ENCODE data around the gene TK2.
A peak's percentile ranks its signal among the peaks of the same experiment; 100 is the strongest.

TK2 gene

DNA sequence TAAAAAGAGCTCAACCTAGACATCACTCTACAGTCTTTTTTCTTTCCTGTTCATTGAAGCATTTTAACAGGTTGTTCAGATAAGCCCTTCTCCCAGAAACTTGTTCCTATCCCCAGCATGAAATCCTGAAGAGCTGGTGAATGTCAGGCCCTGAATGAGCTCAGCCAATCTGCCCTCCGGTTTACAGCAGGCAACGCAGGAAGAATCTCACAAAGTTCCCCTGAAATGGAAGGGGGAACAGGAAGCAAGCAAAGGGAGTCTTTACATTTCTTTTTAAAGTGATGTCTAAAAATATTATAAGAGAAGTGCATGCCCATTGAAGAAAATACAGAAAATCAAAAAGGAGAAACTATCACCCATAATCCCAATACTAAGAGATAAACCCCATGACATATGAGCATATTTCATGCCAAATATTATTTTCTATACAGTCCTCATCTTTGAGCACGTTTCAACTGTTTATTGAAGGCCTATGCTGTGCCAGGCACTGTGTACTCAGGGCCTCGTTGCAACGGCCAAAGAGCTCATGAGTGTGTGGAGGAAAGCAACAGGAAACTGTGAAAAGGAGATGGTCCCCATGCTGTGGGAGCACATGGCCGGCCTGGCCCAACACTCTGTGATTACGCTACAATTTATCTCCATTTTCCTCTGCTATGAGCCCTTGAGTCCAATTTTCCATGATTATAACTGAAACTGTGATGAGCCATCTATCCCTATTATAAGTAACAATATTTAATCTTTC, 5.7 kb downstream of the TK2 start:
- no peak for DNase-seq (ENCODE audit: low read depth)

DNA sequence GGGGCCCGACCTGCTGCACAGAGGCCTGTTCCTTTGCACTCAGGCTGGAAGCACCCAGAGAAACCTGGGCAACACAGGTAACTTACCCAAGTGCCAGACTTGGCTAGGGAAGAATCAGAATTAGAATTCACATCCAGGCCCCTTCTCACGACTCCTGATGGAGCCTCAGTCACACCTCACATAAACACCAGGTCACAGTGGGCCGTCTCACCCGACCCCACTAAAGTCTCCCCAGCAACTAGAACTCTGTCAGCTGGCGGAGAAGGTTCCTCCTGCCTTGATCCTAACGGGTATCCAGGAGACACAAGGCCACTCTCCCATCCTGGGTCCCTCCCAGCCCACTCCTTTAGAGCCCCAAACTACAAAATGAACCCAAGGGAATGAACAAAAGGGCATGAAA, 6.4 kb downstream of the TK2 start:
- no peak for DNase-seq (ENCODE audit: low read depth)

DNA sequence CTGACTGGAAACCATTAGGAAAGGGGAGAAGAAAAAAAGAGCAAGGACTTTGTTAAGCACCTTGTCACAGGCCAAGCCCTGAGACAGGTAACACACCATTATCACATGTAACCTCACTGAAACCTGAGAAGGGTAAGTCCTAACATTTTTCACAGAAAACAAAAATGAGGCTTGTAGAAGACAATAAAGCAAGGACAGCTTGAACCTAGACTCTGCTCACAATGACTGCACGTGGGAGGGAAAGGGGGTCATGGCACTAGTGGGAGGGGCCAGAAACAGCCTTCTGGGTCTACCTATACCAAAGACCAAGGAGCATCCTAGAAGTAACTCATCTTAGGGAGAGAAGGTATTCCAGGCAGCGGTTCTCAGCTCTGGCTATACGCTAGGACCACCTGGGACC, 7.5 kb downstream of the TK2 start:
- DNase-seq (ENCODE audit: low read depth) = no peak

DNA sequence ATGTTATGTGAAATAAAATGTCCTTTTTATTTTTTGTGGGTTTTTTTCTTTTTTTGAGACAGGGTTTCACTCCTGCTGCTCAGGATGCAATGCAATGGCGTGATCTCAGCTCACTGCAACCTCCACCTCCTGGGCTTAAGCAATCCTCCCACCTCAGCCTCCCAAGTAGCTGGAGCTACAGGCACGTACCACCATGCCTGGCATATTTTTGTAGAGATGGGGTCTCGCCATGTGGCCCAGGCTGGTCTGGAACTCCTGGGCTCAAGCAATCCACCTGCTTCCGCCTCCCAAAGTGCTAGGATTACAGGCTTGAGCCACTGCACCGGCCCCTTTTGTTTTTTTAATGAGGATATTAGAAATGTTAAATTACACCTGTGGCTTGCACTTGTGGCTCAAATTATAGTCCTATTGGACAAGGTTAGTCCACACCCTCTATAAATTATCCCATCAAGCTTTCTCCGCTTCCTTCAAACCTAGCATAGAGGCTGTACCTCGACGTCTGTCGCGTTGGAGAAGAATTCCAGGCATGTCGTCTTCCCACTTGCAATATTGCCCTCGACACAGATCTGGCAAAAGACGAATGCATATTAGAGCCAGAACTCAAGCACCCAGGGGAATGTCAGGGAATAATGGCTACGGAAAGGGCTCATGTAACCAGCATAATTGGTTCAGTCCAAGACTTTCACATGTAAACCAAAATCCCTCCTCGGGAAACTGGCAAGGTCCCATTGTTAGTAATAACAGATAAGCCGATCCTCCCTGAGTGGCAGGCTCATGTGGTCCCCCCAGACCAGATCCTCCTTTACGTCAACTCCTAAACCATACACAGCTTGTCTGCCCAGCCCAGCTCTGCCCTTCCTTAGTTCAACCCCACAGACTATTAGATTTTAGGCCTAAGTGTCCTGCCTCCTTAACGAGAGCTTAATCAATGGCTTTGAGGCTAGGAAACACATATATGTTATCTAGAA, 8.2 kb downstream of the TK2 start:
- DNase-seq (ENCODE audit: low read depth) = no peak

DNA sequence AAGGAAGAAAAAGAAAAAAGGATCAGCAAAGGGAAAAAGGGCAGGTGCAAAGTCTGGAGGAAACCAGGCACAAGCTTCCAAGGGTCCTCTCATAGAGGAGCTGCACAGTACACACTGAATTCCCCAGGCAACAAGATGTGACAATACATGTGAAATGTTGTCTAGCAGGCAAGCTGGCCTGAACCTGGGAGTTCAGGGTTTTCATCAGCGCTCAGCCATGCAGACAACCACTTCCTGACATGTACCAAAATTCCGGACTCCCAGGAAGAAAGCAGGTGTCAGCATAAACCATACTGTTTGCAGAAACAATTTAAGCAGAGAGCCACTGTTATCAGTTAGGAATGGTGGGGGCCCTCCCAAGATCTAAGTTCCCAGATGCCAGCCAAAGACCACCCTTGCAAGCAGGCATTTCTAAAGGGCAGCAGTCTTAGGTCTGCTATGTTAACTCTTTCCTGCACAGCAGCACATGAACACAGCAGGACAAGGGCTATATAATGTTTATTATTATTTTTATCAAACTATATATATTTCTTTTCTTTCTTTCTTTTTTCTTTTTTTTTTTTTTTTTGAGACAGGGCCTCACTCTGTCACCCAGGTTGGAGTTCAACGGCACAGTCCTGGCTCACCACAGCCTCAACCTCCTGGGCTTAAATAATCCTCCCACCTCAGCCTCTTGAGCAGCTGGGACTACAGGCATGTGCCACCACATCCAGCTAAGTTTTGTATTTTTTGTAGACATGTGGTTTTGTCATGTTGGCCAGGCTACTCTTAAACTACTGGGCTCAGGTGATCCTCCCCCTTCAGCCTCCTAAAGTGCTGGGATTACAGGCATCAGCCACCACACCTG, 10.1 kb downstream of the TK2 start:
- no peak for DNase-seq (ENCODE audit: low read depth)

- DNase-seq (ENCODE audit: low read depth) = no peak
Measured at GRCh38 chr16:66538910-66539309, 11.0 kb downstream of the TK2 start.

DNA sequence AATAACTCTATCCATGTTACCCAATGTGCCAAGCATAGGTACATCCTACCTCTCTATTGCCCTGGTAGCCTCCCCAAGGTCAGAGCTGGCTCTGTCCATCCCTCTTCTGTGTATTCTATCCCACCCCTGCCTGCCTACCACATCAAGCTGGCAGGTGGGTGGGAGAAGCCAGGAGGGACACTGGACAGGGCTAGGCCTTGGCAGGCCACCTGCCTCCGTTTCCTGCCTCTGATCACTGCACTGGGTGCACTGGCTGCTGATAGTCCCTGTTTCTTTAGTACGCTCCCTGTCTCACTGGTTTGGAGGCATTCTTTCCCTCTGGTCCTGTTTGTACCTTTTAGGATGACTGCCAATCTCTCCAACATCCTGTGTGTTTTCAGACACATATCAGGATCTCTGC, 12.7 kb downstream of the TK2 start:
- DNase-seq (ENCODE audit: low read depth) = no peak

DNA sequence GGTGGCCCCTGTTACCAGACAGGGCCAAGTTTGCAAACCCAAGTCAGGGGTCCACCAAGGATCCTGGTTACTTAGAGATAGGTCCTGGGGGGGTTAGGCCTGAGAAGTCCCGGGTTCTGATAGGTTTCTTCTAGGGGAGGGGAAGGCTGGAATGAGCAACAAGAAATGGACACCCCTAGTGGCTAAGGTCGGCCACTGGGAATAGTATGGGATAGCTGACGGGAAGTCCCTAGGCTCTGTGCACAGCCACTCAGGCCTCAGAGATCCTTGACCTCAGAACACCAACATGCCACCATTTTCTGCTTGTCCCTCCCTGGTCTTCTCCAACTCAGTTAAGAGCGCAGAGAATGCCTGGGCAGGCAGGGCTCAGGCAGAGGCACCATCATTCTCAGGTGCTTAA, 13.4 kb downstream of the TK2 start:
- DNase-seq (ENCODE audit: low read depth) = no peak

DNA sequence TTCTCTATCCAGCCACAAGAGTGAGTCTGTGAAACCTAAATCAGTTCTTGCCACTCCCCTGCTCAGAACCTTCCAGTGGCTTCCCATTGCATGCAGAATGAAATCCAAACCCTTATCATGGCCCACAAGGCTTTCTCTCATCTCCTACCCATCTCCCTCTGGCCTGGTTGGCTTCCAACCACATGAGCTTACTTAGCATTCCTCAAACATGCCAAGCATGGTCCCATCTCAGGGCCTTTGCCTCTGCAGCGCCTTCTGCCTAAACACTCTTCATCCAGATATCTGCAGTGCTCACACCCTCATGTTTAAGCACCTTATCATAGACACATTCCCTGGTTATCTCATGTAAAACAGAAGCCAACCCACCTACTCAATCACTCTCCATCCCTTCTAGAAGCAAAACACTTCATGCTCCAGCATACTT, 15.5 kb downstream of the TK2 start:
- no peak for DNase-seq (ENCODE audit: low read depth)

GRCh38 chr16:66529475-66529874, 20.4 kb downstream of the TK2 start:
- DNase-seq (ENCODE audit: low read depth) = no peak

DNA sequence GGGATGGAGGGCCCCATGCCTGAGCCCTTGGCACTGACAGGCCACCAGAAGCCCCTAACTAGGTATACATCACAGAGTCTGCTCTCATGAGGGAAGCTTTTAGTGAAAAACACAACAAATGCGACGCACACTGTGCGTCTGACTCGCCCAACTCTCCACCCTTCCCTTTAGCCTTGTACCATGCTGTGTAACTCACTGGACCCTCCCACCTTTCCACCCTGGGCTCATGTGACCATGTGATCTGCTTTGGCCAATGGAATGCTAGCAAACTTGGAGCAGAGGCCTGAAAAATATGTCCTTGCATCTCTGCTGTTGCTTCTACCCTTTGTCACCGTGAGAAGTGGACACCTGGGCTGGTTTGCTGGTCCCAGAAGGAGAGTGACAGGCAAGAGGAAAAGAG, 21.6 kb downstream of the TK2 start:
- DNase-seq (ENCODE audit: low read depth) = no peak

GRCh38 chr16:66525396-66526180, 24.3 kb downstream of the TK2 start:
- DNase-seq (ENCODE audit: low read depth) = no peak

DNA sequence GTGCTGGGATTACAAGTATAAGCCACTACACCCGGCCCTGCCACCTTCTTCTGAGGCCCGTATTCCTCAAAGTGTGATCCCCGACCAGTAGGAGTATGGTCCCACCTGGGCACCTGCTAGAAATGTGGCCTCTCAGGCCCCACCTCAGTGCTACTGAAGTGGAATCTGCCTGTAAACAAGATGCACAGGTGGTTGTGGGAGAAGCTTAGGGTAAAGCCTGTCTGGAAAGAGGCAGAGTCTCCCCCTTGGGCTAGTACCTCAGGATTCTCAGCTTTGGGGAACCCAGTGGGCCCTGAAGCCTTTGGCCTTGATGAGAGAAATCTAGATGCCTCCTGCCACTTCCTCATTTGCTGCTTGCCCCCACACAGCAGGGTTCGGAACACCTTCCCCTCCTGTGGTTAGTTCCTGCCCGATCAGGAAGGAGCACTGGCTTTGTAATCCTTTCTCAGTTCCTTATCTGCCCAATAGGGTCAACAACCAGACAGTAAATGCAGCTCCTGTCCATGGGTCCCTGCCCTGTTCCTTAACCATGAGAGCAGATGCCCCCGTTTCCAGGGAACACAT, 25.2 kb downstream of the TK2 start:
- no peak for DNase-seq (ENCODE audit: low read depth)

GRCh38 chr16:66523861-66524354, 26.0 kb downstream of the TK2 start:
- no peak for DNase-seq (ENCODE audit: low read depth)

GRCh38 chr16:66522816-66523590, 26.9 kb downstream of the TK2 start:
- DNase-seq (ENCODE audit: low read depth) = no peak

GRCh38 chr16:66521951-66522771, 27.8 kb downstream of the TK2 start:
- DNase-seq (ENCODE audit: low read depth) = peak; percentile 93

DNA sequence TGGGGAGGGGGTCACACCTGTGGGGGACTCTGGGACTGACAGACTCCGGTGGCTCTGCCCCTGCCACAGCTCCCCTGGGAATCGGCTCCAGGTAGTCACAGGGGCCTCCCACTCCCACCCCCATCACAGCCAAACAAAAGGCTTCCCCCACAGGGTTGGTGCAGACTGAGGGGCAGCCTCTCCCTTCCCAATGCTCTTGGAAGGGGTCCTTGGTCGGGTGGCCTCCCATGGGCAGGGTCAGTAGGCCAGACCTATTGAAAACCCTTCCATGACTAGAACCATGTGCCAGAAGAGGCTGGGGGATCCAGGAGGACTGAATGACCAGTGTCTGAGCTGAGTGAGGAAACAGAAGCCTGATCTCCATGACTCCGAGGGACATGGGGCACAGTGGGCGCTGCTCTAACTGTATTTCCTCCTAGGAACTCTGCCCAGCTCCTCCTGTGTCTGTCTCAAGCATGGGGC, 28.6 kb downstream of the TK2 start:
- DNase-seq (ENCODE audit: low read depth) = no peak

- DNase-seq (ENCODE audit: low read depth) = no peak
Measured at GRCh38 chr16:66520406-66521170, 29.3 kb downstream of the TK2 start.

Data from activated T-cell treated with anti-CD3 and anti-CD28 coated beads for 24 hours (primary cell).